Measurements from ENCODE around the gene IST1.
A peak's percentile ranks its signal among the peaks of the same experiment; 100 is the strongest.
"Not testable (repeated sequence)": the region's sequence is repeated elsewhere in the genome, so short reads cannot be mapped to it uniquely, and the experiment has no call there.

Gene IST1

DNA sequence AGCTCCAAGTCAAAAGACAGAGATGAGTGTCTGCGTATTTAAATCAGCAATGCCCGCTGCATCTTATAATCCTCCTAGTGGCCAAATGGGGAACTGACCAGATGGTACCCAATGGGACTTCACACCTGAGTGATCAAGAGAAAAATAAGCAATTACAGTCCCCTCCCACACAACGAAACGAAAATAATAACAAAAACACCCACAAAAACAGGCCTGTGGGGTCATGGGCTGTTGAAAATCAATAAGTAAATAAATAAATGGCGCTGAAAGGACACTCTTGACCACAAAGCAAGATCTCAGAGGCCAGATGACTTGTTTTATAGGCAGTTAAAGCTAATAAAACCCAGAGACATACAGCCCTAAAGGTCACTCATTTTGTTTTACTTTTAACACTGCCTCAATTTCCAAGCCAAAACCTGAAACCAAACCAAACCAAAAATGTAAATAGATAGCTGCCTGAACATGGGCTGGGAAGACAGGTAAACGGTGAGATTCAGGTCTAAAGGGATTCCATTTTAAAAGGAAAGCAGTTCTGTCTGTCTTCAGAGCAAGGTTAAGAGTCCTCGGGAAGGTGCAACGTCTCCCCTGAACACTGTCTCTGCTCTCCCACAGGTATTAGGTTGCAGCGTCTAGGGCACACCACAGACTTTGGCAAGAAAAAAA is 12.7 kb upstream of the IST1 start:
- no peak for DNase-seq (ENCODE audit: low spot score)

DNA sequence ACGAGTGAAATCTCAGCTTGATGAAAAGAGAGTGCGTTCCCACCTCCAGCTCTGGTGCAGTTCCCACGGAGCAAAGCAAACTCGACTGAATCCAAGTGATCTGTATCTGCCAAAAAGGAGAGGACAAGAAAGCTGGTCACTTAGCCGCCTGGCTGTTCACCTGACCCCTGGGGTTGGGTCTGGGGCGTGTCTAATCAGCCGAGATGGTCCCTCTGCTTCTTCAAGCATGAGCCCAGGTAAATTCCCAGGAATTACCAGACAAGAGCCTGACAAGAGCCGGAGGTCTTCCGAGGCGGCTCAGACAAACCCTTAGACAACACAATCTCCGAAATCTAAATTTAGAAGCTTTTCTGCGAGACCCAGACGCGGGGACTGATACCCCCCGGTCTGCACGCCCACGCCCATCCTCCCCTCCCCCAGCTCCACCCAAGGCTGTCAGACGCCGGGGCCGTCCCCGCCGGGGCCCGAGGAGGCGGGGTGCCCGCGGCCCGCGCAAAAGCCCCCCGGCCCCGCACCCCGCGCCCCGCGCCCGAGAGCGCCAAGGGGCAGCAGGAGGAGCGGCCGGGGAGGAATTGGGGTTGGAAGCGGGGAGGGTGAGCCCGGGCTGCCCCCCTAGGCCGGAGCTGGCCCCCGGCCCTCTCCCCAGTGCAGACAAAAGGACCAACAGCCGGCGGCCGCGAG is 12.0 kb upstream of the IST1 start:
- peak; percentile 80 for DNase-seq (ENCODE audit: low spot score)

DNA sequence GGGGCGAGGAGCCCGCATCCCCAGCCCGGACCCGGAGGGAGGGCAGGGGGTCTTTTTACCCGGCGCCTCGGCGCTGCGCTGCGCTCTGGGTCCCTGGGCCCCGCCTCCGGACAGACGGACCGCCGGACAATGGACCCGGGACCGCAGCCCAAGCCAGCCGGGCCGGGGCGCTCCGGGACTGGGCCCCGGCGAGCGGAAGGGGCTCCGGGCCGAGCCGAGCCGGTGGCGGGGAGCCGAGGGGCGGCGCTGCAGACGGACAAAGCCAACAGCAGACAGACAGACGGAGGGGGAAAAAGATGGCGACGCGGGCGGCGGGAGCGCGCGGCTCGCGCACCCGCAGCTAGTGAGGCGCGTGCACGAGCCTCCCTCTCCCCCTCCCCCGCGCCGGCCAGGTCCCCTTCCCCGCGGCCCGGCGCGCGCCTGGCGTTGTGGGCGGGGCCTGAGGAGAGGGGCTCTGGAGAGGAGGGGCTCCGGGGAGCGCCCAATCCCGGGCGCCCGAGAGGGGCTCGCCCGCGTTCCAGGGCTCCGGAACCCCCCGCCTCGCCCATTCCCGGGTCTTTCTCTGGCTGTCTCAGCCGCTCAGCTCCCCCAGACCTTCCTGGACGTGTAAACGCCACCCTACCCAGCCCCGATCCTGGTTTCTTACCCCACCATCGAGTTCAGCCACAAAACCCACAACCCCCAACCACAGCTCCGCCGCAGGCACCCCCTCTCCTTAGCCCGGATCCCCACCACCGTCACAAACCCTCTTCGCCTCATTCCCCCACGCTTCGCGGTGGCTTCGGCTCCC is 11.3 kb upstream of the IST1 start, which contains the start of gene ZNF821:
ZNF821 (minus strand) TSS at position 334 of the 790 bp plus-strand sequence. CDS start 4,236 bp downstream, outside the sequence.
- peak; percentile 89 for DNase-seq (ENCODE audit: low spot score)

DNA sequence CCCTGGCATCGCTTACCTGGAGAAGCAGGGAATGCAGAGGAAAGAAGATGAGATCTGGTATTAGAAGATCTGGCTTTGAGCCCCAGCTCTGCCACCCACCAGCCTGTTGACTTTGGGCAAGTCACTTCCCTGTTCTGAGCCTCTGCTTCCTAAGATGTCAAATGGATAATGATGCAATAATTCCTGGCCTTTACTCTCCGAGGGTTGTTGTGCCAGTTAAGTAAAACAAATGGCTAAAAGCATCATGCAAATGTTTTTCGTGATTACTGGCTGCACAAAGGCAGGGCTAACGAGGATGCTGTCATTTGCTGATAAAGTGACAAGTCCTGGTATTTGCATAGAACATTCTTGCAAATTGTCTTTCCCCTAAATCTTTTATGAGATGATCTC is 10.1 kb upstream of the IST1 start:
- no peak for DNase-seq (ENCODE audit: low spot score)

DNA sequence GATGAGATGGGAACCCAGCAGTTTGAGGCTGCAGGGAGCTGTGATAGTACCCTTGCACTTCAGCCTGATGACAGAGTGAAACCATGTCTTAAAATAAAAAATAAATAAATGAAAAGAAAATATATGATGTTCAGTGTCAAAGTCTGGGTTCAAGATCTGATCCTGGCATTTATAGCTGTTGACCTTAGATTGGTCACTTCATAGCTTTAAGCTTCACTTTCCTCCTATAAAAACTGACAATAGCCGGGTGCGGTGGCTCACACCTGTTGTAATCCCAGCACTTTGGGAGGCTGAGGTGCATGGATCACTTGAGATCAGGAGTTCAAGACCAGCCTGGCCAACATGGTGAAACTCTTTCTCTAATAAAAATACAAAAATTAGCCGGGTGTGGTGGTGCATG is 6.2 kb upstream of the IST1 start:
- no peak for DNase-seq (ENCODE audit: low spot score)

DNA sequence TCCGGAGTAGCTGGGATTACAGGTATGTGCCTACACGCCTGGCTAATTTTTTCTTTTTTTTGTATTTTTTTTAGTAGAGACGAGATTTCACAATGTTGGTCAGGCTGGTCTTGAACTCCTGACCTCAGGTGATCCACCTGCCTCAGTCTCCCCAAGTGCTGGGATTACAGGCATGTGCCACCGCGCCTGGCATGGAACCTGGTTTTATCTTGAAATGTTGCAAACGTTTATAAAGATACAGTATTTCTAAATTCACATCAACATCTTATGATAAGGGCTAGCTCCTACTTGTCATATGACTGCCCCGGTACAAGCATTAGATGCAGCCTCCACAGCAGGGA is 1.5 kb upstream of the IST1 start:
- no peak for DNase-seq (ENCODE audit: low spot score)

DNA sequence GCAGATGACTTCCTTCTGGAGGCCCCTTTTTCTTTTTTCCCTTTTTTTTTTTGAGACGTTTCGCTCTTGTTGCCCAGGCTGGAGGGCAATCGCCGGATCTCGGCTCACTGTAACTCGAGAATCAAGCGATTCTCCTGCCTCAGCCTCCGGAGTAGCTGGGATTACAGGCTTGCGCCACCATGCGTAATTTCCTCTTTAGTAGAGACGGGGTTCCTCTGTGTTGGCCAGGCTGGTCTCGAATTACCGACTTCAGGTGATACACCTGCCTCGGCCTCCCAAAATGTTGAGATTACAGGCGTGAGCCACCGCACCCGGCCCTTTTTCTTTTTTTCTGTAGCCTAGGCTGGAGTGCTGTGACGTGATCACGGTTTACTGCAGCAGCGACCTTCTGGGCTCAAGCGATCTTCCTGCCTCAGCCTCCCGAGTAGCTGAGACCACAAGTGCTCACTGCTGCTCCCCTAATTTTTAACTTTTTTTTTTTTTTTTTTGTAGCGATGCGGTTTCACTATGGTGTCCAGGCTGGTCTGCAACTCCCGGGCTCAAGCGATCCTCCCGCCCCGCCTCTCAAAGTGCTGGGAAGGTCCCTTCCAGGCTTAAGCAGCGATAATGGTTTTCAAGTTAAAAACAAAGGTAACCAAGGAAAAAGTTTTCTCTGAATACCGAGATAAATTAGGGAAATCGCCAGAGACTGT is 956 bp upstream of the IST1 start:
- DNase-seq (ENCODE audit: low spot score) = peak; percentile 67

DNA sequence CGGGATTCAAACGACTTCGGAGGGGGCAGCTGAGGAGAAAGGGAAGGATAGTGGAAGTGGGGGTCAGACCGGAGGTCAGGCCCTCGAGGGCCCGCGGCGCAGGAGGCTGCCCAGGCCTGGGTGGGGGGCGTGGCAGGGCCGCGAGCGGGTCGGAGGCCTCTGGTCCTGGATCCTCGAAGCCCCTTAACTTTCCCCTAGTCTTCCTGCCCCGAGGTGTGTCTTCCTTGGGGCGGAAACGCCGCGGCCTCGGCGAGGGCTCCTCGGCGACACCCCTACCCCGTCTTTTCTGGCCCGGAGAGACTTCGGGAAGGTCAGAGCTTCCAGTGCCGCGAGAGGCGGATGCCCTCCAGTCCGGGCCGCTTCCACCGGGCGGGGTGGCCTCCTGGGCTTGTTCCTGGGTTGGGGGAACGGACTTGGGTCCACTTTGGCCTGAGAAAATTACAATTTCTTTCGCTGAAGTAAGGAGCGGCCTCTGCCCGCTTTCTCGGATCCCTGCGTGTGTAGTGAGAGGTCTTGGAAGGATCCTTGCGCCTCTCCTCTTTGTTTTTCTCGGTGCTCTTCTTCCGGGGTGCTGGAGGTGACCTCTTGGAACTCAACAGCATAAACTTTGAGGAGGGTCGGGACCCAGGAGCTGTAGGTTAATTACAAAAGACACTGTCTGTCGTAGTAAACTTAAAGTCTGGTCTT is 491 bp downstream of the IST1 start:
- DNase-seq (ENCODE audit: low spot score) = no peak

DNA sequence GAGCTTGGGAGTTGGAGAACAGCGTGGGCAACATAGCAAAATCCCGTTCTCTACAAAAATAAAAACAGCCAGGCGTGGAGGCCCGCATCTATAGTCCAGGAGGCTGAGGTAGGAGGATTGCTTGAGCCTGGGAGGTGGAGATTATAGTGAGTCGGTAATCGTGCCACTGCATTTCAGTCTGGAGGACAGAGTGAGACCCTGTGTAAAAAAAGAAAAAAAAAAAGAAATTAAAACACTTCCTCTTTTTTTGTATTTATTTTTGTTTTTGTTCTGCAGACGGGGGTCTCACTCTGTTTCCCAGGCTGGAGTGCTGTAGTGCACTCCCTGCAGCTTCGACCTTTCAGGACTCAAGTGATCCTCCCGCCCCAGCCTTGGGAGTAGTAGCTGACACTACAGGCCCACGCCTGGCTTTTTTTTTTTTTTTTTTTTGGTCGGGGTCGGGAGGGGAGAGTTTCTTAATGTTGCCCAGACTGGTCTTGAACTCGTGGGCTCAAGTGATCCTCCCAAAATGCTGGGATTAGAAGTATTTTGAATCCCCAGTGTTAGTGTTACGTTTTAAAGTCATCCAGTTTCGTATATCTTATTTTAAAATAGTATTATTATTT is 1.5 kb downstream of the IST1 start:
- no peak for DNase-seq (ENCODE audit: low spot score)

DNA sequence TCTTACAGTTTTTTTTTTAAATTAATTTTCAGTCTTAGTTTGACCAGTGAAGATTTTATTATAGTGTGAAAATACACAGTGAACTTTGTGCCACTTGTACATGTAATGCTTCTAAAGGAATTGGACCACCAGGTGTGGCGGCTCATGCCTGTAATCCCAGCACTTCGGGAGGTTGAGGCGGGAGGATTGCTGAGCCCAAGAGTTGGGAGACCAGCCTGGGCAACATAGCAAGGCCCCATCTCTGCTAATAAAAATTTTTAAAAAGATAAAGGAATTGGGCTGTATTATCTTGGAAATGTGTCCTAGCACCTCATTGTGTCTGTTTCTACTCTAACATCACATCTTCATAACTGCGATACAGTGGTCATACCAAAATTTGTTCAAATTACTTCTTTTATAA is 3.8 kb downstream of the IST1 start:
- no peak for DNase-seq (ENCODE audit: low spot score)

DNA sequence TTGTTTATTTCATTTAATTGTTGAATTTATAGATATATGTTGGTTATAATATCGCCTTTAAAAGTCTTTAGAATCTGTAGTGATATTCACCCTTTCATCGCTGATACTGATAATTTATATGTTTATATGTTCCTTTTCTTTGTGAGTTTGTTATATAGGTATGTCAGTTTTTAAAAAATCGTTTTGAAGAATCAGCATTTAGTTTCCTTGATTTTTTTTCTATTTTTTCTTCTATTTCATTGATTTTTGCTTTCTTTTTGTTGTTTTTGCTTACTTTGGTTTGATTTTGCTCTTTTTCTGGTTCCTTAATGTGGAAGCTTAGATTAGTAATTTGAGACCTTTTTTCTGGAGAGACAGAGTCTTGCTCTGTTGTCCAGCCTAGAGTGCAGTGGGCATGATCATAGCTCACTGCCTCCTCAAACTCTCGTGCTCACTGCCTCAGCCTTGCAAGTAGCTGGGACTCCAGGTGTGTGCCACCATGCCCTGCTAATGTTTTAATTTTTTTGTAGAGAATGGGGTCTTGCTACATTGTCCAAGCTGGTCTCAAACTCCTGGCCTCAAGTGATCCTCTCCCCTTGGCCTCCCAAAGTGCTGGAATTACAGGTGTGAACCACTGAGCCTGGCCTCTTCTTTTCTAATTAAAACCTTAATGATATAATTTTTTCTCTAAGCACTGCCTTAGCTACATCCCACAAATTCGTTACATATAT is 7.5 kb downstream of the IST1 start:
- DNase-seq (ENCODE audit: low spot score) = no peak

DNA sequence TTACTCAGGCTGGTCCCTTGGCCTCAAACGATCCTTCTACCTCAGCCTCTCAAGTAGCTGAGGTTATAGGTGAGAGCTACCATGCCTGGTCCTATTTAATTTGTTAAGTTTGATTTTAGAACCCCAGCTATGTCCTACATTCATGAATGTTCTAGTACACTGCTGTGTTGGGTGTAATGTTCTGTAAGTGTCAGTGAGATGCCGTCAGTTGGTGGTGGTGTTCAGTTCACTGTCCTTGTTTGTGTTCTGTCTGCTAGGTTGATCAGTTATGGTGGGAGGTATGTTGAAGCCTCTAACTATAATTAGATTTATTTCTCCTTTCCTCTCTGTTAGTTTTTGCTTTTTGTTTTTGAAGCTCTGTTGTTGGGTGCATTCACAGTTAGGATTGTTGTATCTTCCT is 8.3 kb downstream of the IST1 start:
- no peak for DNase-seq (ENCODE audit: low spot score)

DNA sequence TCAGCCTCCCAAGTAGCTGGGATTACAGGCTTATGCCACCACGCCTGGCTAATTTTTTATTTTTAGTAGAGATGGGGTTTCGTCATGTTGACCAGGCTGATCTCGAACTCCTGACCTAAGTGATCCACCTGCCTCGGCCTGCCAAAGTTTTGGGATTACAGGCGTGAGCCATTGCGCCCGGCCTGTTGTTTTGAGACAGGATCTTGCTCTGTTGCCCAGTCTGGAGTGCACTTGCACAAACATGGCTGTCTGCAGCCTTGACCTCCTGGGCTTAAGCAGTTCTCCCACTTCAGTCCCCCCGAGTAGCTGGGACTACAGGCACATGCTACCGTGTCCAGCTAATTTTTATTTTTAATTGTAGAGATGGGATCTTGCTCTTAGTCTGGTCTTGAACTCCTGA is 8.9 kb downstream of the IST1 start:
- no peak for DNase-seq (ENCODE audit: low spot score)

DNA sequence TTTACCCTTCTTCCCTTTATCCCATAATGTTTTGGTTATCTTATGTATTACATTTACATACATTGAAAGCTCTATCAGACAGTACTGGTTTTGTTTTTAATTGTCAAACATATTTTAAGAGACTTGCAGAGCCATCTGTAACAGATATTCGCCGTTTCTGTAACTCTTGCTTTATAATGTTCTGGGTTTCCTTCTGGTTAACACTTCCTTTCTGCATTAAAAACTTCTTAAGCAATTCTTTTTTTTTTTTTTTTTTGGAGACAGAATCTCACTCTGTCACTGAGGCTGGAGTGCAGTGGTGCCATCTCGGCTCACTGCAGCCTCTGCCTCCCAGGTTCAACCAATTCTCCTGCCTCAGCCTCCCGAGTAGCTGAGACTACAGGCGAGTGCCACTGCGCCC is 10.4 kb downstream of the IST1 start:
- DNase-seq (ENCODE audit: low spot score) = not testable (repeated sequence)

DNA sequence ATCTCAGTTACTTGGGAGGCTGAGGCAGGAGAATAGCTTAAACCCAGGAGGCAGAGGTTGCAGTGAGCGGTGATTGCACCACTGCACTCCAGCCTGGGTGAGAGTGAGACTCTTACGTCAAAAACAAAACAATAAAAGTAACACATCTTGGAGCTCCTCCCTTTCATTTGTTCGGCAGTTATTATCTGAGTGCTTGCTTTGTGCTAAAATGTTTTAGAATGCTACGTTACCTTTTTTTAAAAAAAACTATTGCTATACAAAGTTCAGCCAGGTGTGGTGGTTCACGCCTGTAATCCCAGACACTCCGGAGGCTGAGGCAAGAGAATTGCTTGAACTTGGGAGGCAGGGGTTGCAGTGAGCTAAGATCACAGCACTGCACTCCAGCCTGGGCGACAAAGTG is 15.8 kb downstream of the IST1 start:
- DNase-seq (ENCODE audit: low spot score) = no peak

DNA sequence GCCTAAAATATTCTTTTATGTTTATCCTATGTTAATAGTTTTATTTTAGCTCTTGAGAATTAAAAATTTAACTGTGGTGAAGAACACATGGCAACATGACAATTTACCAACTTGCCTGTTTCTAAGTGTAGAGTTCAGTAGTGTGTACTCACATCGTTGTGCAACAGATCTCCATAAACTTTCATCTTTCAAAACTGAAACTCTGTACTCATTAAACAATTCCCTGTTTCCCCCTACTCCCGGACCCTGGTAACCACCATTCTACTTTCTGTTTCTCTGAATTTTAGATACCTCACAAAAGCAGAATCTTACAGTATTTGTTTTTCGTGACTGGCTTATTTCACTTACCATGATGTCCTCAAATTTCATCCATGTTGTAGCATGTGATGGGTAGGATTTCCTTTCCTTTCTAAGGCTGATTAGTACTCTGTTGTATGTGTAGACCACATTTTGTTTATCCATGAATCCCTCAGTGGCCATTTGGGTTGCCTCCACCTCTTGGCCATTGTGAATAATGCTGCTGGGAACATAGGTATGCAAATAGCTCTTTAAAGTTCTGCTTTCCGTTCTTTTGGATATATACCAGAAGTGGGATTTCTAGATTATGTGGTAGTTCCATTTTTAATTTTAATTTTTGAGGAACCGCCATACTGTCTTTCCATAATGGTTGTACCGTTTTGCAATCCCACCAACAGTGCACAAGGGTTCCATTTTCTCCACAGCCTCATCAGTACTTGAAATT is 17.4 kb downstream of the IST1 start:
- DNase-seq (ENCODE audit: low spot score) = no peak

DNA sequence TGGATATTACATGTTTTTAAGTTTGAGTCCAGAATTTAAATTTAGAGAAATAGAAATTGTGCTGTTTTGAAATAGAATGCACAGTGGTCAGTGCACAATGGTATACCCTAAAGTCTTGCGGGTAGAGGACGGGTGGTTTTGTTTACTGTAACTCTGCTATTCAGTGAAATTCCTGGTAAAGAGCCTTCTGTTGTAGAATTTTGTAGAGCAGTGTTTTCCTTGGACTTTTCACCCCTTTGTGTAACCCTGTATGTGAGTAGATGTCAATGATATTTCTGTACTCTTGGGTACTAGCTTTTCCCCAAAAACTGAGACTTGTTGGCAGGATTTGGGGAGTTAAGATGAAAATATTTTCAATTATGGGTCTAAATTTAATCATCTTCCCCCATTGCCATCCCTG is 19.5 kb downstream of the IST1 start:
- no peak for DNase-seq (ENCODE audit: low spot score)

DNA sequence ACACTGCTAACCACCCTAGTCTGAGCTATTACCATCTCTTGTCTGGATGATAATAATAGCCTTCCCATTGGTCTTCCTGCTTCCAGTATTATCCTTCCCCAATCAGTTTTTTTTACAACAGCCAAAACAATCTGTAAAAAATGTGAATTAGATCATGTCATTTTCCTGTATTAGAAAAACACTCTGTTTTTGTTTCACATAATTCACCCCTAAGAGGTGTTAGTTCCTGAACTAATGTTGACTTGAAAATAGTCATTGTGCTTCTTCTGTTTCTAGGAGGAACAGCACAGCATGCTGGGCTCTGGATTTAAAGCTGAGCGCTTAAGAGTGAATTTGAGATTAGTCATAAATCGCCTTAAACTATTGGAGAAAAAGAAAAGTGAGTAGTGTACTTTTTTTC is 20.0 kb downstream of the IST1 start:
- no peak for DNase-seq (ENCODE audit: low spot score)

DNA sequence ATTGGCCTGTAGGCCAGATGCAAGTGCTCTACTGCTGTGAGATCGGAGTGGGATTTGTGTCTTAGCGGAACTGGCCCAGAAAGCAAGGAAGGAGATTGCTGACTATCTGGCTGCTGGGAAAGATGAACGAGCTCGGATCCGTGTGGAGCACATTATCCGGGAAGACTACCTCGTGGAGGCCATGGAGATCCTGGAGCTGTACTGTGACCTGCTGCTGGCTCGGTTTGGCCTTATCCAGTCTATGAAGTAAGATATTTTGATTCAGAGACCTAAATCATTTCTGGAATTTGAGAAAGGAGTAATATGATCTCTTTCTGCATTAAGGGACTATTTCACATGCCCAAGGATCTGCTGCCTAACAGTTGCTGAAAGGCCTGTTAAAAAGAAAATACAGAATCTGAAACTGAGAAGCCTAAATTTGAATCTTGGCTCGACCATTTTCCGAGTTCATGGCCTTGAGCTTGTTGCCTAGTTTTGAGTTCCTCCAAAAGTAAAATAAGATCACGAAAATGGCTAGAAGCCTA is 21.1 kb downstream of the IST1 start:
- no peak for DNase-seq (ENCODE audit: low spot score)

DNA sequence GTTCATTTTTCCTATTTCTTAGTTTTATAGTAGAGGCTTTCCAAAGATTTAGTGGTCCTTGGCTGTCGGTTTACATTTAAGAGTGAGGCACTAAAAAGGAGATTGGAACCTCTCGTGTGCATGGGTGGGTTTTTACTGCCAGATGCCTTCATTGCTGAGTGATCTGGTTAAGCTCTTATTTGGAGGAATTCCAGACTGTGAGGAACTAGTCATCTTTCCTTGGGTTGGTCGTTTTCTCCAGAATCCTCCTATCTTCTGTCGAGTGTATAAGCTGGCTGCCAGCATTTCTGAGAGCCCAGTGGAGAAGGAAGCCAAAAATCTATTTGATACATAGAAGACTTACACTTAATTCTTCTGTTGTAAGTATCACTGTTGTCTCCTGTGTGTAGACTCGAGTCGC is 22.6 kb downstream of the IST1 start:
- DNase-seq (ENCODE audit: low spot score) = no peak
